Smooth muscle cell (in vitro differentiated cells): ENCODE data around the gene TTC21A. TPM values are rescaled to one million over a fixed set of nuclear protein-coding genes. Genes with fewer than 3 reads are reported as not detected.

Experiments
- DNase-seq: peaks from one replicate; lab custom pipeline; 2025; ENCODE audit not compliant: unreplicated experiment; lab: John Stamatoyannopoulos, UW
- H2AFZ ChIP-seq: fragments of 200-600 bp; sonication (generic); 2 replicates; pipeline ENCODE4 v1.6.0; 2016; ENCODE audit warnings: antibody characterized with exemption, low read depth, mild to moderate bottlenecking
- H3F3A ChIP-seq: fragments of 200-600 bp; sonication (generic); 2 replicates; pipeline ENCODE4 v1.6.0; 2017; ENCODE audit warnings: antibody characterized with exemption, low read depth
- H3K27ac ChIP-seq: fragments of 200-600 bp; sonication (generic); 2 replicates; pipeline ENCODE4 v1.5.1; 2016; ENCODE audit warnings: low read depth, mild to moderate bottlenecking
- H3K27me3 ChIP-seq: fragments of 200-600 bp; sonication (generic); 2 replicates; pipeline ENCODE4 v1.6.1; 2016; ENCODE audit warnings: low read depth, mild to moderate bottlenecking
- H3K36me3 ChIP-seq: fragments of 200-600 bp; sonication (generic); 2 replicates; pipeline ENCODE4 v1.5.1; 2016; ENCODE audit warnings: low read depth
- H3K4me1 ChIP-seq: fragments of 200-600 bp; sonication (generic); 2 replicates; pipeline ENCODE4 v1.5.1; 2016; ENCODE audit warnings: low read depth
- H3K4me2 ChIP-seq: fragments of 200-600 bp; sonication (generic); 2 replicates; pipeline ENCODE4 v1.6.0; 2016; ENCODE audit warnings: mild to moderate bottlenecking
- H3K4me3 ChIP-seq: fragments of 200-600 bp; sonication (generic); 2 replicates; pipeline ENCODE4 v1.5.1; 2016; ENCODE audit warnings: mild to moderate bottlenecking
- H3K79me2 ChIP-seq: fragments of 200-600 bp; sonication (generic); 2 replicates; pipeline ENCODE4 v1.6.0; 2016; ENCODE audit warnings: low read depth, mild to moderate bottlenecking
- H3K9ac ChIP-seq: fragments of 200-600 bp; sonication (generic); 2 replicates; pipeline ENCODE4 v1.6.0; 2016; ENCODE audit warnings: low read depth
- H3K9me3 ChIP-seq: fragments of 200-600 bp; sonication (generic); replicated peaks from 2 replicates; pipeline ENCODE4 v1.5.1; 2016; ENCODE audit warnings: low read depth
- H4K20me1 ChIP-seq: fragments of 200-600 bp; sonication (generic); 2 replicates; pipeline ENCODE4 v1.6.0; 2016; ENCODE audit warnings: low read depth
- CTCF ChIP-seq: fragments of 200-600 bp; sonication (generic); IDR thresholded peaks from 2 replicates; pipeline ENCODE4 v1.5.1; 2017; ENCODE audit warnings: borderline replicate concordance, mild to moderate bottlenecking, antibody characterized with exemption; ENCODE audit not compliant: insufficient read depth, poor library complexity, severe bottlenecking
- WGBS: methylation state at CpG from one replicate; pipeline ENCODE4 v1.1.7; 2016; ENCODE audit warnings: low lambda C conversion rate; 5-methylcytosine and 5-hydroxymethylcytosine counted together
- polyA plus RNA-seq: library from polyadenylated mRNA; unstranded; fragments of >200 nt; fragmentation: Nextera tagmentation; extraction: Ambion mirVana; gene quantifications from 2 replicates; pipeline ENCODE4 v1.2.1, GENCODE V29; 2016
- total RNA-seq: library from RNA; depleted of rRNA; stranded (reverse); fragments of >200 nt; gene quantifications from 2 replicates; pipeline ENCODE4 v1.2.3, GENCODE V29; 2014

The TTC21A gene
- total and polyA plus RNA-seq, 2 experiments from 2014 or later = 2.3 to 10.6 TPM

- Histone ChIP-seq H3K4me3 (peak overlapping the region; percentile 45), H3K9ac (peak overlapping the region; percentile 38), H2AFZ (no peak overlapping the region), H4K20me1 (no peaks in the 10 kb centered on the region), H3K9me3 (no peaks in the 10 kb centered on the region), H3K4me2 (peak overlapping the region; percentile 83), H3K36me3 (no peaks in the 10 kb centered on the region), H3K27me3 (no peaks in the 10 kb centered on the region), H3K79me2 (no peaks in the 10 kb centered on the region), H3F3A (peaks cover 37% of the 10 kb centered on the region), H3K27ac (peak overlapping the region; percentile 40), H3K4me1 (peaks cover 17% of the 10 kb centered on the region)
- WGBS = 3% methylated on average over 47 of the region's 64 CpGs
- TF ChIP-seq CTCF = no peak
- peak; percentile 37 for DNase-seq
Observed at GRCh38 chr3:39180546-39181346, 73.3 kb downstream of the TTC21A start.

GRCh38 chr3:39181408-39182335 is 74.2 kb downstream of the TTC21A start:
- TF ChIP-seq CTCF = no peak
- Histone ChIP-seq H3K27ac (peak overlapping the region; percentile 29), H3F3A (peaks cover 37% of the 10 kb centered on the region), H3K9me3 (no peaks in the 10 kb centered on the region), H3K4me1 (peaks cover 17% of the 10 kb centered on the region), H3K4me2 (peak overlapping the region; percentile 83), H4K20me1 (no peaks in the 10 kb centered on the region), H2AFZ (no peak overlapping the region), H3K27me3 (no peaks in the 10 kb centered on the region), H3K9ac (no peak overlapping the region), H3K79me2 (no peaks in the 10 kb centered on the region), H3K4me3 (peak overlapping the region; percentile 45), H3K36me3 (no peaks in the 10 kb centered on the region)
- no peak for DNase-seq
- 90% methylated on average over 7 of the region's 7 CpGs for WGBS

- H3K36me3 ChIP-seq = no peaks in the 10 kb centered on the region
Observed at GRCh38 chr3:39183211-39184080, 76.0 kb downstream of the TTC21A start.

More at GRCh38 chr3:39183211-39184080, 76.0 kb downstream of the TTC21A start:
- Histone ChIP-seq H3K79me2 (no peaks in the 10 kb centered on the region), H3K4me3 (no peak overlapping the region), H3K27me3 (no peaks in the 10 kb centered on the region), H3F3A (peaks cover 34% of the 10 kb centered on the region), H3K27ac (no peak overlapping the region), H3K4me2 (no peak overlapping the region), H3K9ac (no peak overlapping the region), H3K4me1 (peaks cover 12% of the 10 kb centered on the region), H4K20me1 (no peaks in the 10 kb centered on the region), H3K9me3 (no peaks in the 10 kb centered on the region), H2AFZ (no peak overlapping the region)
- 82% methylated on average over 12 of the region's 12 CpGs for WGBS
- DNase-seq = no peak
- TF ChIP-seq CTCF = no peak
